Renal pelvis (tissue), 12 donors: ENCODE measurements around the gene DSC3. TPM values are rescaled to one million over a fixed set of nuclear protein-coding genes. Genes with fewer than 3 reads are reported as not detected.

Experiments
- DNase-seq: peaks from one replicate; pipeline ENCODE4 v3.0.0-alpha.2; 2013
- long read RNA-seq, 16 experiments: transcript quantifications; one replicate each; lab custom pipeline, GENCODE V29; 2026
- polyA plus RNA-seq, 3 donors: library from polyadenylated mRNA; unstranded; fragments of 120-200 nt; gene quantifications; one replicate each; pipeline ENCODE4 v1.2.1, GENCODE V29; 2013; ENCODE audit not compliant: insufficient read length in 3 of 3

Gene DSC3
- polyA plus RNA-seq, result 1 to 10 TPM; 2.2 to 3.7 (median 2.6) TPM
- long read RNA-seq, donor 1, result 0 reads
- long read RNA-seq, donor 2, result 0 reads
- long read RNA-seq, donor 3, partial matches to known transcripts, result 0 of 1 reads
- long read RNA-seq, donor 3, other reads (novel, unspliced or antisense), result 0 of 1 reads
- long read RNA-seq, donor 4, result 0 reads
- long read RNA-seq, donor 5, result 0 reads
- long read RNA-seq, donor 6, result 0 reads
- long read RNA-seq, donor 7, result 0 reads
- long read RNA-seq, donor 8, full-length matches to known transcripts, result 1 of 1 reads
- long read RNA-seq, donor 8, partial matches to known transcripts, result 0 of 1 reads
- long read RNA-seq, donor 8, other reads (novel, unspliced or antisense), result 0 of 1 reads
- long read RNA-seq, donor 9, result 0 reads
- long read RNA-seq, donor 10, result 0 reads
- long read RNA-seq, donor 11, result 0 reads
- long read RNA-seq, donor 12, result 0 reads
- long read RNA-seq, donor 13, result 0 reads
- long read RNA-seq, donor 14, result 0 reads
- long read RNA-seq, donor 15, result 0 reads
- long read RNA-seq, donor 16, result 0 reads

DNA sequence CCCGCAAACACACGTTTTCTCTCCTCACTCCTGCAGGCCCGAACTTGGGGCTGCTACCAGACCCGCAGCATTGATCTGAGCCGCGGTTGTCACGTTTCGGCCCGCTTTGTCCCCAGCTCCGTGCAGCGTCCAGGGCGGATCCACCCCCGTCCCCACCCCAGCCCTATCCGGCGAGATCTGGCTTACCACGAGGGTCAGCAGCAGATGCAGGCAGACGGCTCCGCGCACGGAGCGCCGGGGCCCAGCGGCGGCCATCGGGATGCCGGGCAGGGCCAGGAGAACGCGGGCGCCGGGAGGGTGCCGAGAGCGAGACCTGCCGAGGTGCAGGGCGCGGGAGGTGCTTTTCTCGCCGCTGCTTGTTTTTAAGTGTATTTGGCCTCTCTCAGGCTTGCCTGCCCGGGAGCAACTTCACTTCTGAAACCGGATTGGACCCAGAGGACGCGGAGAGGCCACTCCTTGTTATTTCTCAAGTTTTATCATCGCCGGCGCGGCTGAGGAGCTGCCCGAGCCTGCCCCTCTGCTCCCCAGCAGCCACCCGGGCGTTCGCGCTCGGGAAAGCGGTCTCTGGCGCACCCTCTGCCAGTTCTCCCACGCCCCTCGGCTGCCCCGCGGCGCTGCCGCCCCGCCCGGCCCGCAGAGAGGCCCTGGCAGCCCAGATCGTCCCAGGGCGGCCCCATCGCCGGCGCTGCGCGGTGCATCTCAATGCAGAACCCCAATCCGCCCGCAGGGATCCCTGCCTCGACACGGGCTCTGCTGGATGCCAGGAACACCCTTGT lies at the start of gene DSC3:
Gene DSC3, minus strand, starts transcription at position 337 of the 776 bp plus-strand sequence. Its CDS starts 82 bp downstream, at position 255.
- peak; percentile 37 for DNase-seq

DNA sequence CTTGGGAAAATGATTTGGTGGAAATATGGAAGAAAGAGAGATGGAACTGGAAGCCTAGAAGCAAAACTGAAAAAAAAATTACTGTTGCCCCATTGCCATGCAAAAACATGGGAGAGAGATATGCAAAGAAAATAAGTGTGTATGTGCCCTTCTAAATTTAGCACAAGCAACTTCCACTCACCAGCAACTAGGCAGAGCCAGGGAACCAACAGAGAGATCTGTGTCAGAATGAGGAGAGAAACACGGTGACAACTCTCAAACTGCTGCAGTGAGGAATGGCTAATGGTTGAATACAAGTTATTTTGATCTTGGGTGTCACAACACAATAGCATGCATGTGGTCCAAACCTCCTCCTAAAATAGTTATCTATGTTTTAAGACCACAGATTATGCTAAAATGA lies 48.8 kb upstream of the DSC3 start:
- no peak for DNase-seq

GRCh38 chr18:31088532-31088931 lies 46.0 kb upstream of the DSC3 start:
- no peak for DNase-seq

DNA sequence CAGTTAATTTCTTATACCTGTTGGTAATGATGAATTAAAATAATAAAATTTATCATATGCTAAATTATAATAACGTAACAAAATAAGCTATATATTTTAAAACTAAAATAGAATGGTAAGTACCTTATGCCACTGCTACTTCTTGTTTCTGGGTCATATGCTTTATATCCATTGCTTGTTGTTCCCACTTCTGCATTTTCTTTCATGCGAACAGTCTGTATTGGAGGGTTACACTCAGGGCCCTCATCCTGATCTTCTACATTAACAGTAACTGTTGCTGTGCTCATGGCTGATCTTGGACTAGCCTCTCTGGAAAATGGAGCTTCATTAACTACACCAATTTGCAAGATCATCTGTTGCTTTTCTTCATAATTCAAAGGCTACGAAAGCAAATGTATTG lies 37.4 kb upstream of the DSC3 start:
- no peak for DNase-seq

GRCh38 chr18:31077878-31078277 lies 35.3 kb upstream of the DSC3 start:
- DNase-seq, result no peak

DNA sequence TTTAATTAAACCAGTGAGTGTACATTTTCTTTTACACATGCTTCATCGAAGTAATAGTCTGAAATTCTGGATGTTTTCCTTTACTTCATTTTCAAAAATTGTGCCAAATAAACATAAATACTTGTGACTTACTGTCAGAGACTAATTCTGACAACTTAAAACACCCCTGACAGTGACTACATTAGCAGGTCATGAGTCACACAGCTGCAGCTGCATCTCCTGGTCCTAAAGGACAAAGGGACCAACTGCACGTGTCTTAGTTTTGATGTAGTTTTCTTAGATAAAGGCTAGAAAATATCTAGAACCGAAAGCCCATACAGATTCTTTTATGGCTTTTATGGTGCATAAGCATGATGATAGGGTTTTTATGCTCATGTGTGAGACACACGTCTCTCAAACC lies 29.6 kb upstream of the DSC3 start:
- no peak for DNase-seq

DNA sequence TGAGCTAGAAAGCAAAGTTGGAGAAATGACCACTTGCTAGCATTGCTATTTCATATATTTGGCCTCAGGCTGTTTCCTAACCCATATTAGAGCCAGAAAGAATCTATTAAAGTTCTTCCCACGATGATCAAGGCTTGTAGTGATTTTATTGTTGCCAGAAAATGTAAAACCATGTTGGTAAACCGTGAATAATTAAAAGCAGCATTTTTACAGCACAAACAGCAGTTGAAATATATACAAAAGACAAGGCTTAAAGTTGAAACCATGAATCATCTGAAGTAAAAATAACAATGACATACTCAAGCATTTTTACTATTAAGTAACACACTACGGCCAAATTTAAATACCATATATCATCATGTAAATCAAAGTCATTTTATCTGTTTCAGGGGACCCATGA lies 27.7 kb upstream of the DSC3 start:
- DNase-seq, result peak; percentile 5

DNA sequence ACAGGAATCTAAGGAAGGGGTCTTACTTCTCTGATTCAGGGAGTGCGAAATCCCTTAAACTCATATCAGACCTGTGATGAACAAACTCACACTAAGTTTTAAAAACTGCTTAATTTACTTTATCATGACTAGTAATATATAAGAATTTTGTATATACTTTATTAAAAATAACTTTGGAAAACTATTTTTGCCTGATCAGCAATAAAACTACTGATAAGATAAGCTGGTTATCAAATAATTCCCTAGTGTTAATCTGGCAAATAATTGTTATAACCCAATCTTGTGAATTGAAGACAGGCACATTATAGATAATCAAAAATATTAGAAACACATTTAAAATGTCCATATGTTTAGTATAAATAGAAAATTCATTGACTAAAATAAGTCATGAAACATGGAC lies 23.7 kb upstream of the DSC3 start:
- DNase-seq, result no peak

GRCh38 chr18:31065036-31065773 lies 22.7 kb upstream of the DSC3 start:
- peak; percentile 19 for DNase-seq

DNA sequence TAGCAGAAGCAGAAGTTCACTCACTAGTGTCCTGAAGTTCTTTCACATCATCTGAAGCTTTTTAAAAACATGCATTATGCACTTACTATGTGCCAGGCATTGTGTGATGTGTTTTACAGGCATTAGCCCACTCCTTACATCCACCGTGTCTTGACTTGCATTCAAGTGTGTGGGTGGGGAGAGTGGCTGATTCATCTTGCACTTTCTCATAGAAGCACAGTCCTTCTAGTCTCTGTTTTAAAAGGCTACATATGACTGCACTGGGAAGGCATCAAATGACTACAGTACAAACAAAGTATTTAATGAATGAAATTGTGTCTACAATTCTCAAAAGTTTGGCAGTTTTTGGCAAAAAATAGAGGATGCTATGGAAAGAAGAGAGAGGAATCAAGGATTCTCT lies 21.6 kb upstream of the DSC3 start:
- DNase-seq, result no peak

DNA sequence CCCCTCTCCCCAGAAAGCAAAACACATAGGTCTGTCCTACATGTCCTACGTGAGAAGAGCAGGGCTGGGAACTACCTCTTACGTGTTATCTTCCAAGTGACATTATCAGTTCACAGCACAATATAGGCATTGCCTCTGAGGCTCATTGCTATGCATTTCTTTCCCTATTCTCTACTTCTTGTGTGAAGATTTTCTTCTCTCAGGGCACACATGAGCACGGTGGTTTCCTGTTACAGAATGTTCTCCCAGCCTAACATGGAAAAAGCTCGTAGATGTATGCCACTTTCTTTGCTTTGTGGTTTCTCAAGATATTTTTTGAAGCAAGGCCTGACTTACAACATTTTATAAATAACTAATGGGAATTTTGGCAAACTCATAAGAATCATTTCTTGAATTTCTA lies 19.4 kb upstream of the DSC3 start:
- DNase-seq, result no peak

GRCh38 chr18:31058897-31059296 lies 16.4 kb upstream of the DSC3 start:
- no peak for DNase-seq

- DNase-seq, result no peak
Measured at GRCh38 chr18:31057917-31058316, 15.4 kb upstream of the DSC3 start.

- no peak for DNase-seq
Measured at GRCh38 chr18:31057051-31057450, 14.5 kb upstream of the DSC3 start.

GRCh38 chr18:31056296-31056695 lies 13.8 kb upstream of the DSC3 start:
- no peak for DNase-seq

DNA sequence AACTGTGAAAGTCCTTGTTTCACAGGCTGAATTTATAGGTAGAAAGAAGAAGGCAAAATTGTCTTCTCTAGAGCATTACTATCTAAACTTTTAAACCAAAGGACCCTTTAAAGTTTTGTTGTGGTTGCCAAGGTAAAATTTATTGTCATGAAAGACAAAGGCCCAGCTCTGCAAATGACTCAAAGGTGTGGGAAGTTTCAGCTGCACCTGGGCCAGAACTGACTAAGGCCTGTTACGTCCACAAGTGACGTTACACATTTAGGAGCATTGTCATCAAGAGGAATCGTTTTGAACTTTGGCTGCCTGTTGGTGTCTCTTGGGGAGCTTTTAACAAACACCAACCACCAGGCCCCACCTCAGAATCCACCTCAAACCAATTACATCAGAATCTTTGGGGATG lies 8.1 kb upstream of the DSC3 start:
- DNase-seq, result no peak

DNA sequence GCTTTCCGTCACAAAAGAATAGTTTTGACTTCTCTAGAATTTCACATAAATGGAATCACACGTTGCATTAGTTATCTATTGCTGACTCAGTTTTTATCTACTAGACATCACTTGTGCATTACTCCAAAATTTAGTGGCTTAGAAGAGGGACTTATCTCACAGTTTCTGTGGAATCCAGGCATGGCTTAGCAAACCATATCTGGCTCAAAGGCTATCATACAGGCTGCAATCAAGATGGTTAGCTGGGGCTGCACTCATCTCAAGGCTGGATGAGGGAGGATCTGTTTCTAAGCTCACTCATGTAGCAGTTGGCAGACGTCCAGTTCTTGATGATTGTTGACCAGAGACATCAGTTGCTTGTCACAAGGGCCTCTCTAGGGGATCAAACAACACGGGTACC lies 6.6 kb upstream of the DSC3 start:
- DNase-seq, result no peak

- no peak for DNase-seq
Measured at GRCh38 chr18:31048216-31048615, 5.7 kb upstream of the DSC3 start.

DNA sequence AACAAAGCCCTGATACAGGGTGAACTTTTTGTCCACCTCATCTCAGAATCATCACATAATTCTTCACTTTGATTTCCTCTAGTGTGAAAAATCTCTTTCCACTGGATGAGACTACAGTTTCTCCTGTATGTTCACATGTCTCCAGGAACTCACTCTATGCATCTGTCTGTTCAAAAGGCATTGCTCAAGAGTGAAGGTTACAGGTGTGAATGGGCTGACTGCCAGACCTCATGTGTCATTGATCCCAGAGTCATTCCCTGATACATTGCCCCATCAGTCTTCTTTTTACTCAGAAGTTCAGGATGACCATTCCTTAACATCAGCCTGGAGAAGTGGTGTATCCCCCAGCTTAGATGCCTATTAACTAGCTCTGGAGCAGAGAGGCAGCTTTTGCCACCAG lies 4.4 kb upstream of the DSC3 start:
- DNase-seq, result no peak

DNA sequence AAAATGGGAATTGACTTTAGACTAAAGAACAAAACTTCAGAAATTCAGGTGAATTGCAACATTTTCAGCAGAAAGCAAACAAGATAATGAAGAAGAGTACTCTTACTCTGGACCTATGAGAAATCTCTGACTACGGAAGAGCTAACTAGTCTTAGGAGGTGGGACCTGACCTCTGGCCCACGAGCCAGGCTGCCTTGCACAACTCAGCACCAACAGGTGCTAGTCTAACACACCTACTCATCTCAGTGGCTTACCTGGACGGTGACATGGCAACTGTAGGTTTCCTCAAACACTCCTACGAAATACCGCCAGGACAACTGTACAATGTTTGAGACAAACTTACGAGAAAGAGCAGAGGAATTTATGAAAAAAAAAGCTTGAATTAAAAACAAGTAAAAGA lies 3.1 kb upstream of the DSC3 start:
- no peak for DNase-seq

DNA sequence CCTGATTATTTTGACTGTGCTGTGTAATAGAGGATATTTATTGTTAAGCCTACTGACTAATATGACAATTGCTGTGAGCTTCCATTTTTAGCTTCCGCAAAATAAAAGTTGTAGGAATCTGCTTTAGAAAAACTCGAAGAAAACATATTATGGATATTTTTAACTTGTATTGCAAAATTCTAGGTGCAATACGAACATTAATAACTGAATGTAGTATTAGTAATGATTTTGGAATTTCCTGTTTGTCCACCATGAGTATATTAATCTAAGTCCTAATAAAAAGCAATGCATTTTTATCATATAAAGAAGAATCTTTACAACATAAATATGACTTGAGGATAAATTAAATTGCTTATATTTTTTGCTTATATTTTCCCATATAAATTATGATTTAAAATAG lies 2.4 kb upstream of the DSC3 start:
- no peak for DNase-seq

DNA sequence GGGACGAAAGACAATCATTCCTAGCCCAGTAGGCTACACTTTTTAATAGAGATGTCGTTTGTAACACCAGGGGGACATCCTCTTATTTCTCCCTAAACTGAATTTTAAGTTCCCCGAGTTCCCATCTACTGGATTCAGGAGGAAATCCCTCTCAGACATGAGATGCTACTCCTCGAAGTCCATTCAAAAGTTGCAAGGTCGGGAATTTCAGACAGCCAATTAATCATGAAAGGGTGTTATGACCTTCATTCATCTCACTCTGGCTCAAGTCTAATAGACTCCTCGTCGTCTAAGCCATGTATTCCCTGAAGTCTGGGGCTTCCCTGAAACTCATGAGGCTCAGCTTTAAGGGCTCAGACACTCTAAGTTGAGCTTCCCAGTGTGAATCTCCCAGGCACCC lies 1.2 kb upstream of the DSC3 start:
- DNase-seq, result no peak

- DNase-seq, result no peak
Measured at GRCh38 chr18:31042084-31042405, 497 bp downstream of the DSC3 start.
